Left renal pelvis (tissue), 4 donors: ENCODE measurements around the gene FNDC3A. TPM values are rescaled to one million over a fixed set of nuclear protein-coding genes. Genes with fewer than 3 reads are reported as not detected.
A peak's percentile ranks its signal among the peaks of the same experiment; 100 is the strongest.

Source experiments
- DNase-seq, 4 donors: peaks; one replicate each; pipeline ENCODE4 v3.0.0-alpha.2; 2013; ENCODE audit warnings: low read depth in 4 of 4, low spot score in 3 of 4
- polyA plus RNA-seq, 4 donors: library from polyadenylated mRNA; unstranded; fragments of 120-200 nt; gene quantifications; one replicate each; pipeline ENCODE4 v1.2.1, GENCODE V29; 2013; ENCODE audit not compliant: insufficient read length in 4 of 4

FNDC3A gene
- polyA plus RNA-seq, 4 donors: 74.9 to 89.0 (median 83.7) TPM

DNA sequence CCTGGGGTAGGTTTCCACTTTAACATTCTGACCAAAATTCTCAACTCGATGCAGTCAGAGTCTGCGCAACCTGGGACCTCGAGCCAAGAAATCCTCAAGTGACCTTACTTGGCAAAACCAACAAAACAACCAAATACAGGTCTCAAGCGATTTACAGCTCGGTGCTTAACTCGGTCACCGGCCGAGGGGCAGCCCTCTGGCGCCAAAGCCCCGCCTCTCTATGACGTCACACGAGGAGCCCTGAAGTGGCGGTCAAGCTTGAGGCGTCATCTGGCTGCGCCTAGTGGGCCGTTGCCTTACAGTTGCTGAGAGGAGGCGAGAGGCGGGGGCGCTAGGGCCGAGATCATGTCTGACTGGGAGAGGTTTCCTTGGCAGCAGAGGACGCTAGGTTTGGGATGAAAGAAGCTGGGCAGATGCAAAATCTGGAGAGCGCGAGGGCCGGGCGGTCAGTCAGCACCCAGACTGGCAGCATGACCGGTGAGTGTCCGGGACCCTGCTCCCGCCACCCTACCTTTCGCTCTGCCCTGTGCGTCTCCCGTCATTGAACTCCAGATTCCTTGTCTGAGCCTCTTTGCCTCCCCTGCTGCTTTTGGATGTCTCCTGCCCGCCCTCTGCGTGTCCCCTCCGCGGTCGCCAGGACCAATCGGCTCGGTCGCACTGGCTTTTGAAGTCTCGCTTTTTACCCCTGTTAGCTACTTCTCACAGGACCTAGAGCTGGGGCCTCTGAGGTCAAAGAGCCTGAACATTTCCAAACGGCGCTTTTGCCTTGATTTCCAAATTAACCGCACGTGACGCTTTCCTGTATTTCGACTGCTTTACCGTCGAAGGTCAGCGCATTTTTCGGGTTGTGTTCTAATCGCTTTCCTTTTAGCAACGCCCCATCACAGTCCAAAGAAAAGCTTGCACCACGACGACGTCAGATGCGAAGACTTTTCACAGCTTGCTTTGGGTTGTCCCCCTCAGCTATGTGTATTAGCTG is 272.2 kb downstream of the FNDC3A start, which contains the start of gene CDADC1:
Gene CDADC1, plus strand, starts transcription at position 283 of the 979 bp plus-strand sequence. Its CDS starts 113 bp downstream, at position 396.
- peak; percentile 93 to 97 (median 94) for DNase-seq

- DNase-seq: no peak
These were observed 272.9 kb downstream of the FNDC3A start for GRCh38 chr13:49248622-49249002.

GRCh38 chr13:49251326-49251725 is 275.6 kb downstream of the FNDC3A start:
- no peak for DNase-seq

DNA sequence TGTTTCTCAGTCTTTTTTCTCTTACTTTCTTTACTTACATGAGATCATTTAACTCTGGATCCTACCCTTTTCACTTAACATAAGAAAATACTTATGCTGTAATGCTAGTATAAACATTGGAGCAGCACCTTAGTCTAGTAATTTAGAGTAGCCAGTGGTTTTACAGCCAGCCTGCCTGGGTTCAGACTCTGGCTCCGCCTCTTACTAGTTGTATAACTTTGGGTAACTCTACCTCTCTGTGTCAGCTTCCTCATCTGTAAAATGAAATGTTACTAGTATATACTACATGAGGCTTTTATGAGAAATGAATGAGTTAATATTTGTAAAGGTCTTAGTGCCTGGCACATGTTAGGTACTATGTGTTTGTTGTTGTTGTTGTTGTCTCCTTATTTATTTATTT is 277.6 kb downstream of the FNDC3A start:
- DNase-seq: no peak

- DNase-seq: no peak
These were observed 278.3 kb downstream of the FNDC3A start for GRCh38 chr13:49254007-49254406.

DNA sequence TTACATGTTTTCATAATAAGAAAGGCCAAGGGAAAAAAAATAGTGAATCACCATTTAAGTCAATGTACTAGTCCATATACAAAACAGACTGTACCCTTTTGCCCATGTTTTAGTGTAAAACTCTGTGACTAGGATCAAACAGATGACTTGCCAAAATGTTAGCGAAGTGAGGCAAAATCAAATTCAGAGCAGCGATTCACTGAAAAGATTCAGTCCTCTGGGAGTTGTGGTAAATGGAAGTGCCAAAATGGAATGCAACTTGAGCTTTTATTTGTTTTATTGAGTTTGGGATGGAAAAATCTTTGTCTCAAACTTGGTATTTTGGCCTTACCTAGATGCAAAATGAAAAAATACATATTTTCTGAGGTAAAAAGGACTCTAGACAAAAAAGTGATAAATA is 281.1 kb downstream of the FNDC3A start:
- no peak for DNase-seq

DNA sequence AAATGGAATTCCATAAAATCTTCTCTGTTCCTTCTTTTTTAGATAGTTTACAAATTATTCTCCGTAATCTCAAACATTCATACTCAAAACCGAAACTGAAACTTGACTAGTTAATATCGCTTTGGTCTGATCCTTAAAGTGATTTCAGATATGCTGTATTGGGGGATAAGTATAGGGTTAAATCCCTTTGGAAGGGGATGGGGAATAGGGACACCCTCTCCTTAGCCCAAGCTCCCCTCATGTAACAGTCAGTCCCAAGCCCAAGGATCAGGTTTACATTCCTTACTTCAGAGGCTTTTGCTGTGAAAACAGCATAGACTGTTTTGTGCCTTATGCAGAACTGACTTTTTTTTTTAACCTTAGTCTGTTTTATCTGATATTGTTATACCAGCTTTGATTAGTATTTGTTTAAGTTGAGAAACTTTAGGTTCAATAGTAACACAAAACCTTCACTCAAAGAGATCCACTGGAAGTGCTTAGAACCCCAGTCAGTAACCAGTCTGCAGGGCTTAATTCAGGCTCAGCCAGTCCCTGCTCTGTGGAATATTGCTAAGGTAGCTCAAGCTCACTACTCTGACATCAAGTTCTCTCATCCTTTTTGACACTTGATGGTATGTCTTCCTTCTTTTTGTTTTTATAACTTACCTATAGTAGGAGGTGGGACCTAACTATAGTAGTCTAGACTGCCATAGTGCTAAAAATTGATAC is 282.5 kb downstream of the FNDC3A start:
- no peak for DNase-seq

Other genes starting within 250 kb of the FNDC3A start
- under 1 TPM in 2 of 4 donors, not detected in 2; 0.14 to 0.17 TPM for gene MLNR, start 244.4 kb downstream of the FNDC3A start, polyA plus RNA-seq